WERI-Rb-1 (cell line): ENCODE results near the gene KLC1.

Source experiments
- DNase-seq: peaks from one replicate; pipeline ENCODE4 v3.0.0-alpha.2; 2020
- H3K27ac ChIP-seq: fragments of 250-450 bp; sonication (Bioruptor Pico); 2 replicates; pipeline ENCODE4 v1.5.1; 2020; ENCODE audit warnings: mild to moderate bottlenecking, moderate library complexity
- H3K27me3 ChIP-seq: fragments of 250-450 bp; sonication (Bioruptor Pico); 2 replicates; pipeline ENCODE4 v1.5.1; 2021; ENCODE audit warnings: mild to moderate bottlenecking, low read depth, moderate library complexity; ENCODE audit not compliant: insufficient read depth, severe bottlenecking
- H3K36me3 ChIP-seq: fragments of 250-450 bp; sonication (Bioruptor Pico); 2 replicates; pipeline ENCODE4 v1.5.1; 2020; ENCODE audit warnings: mild to moderate bottlenecking, moderate library complexity
- H3K4me3 ChIP-seq: 2 replicates; pipeline ENCODE4 v1.5.1; 2011; ENCODE audit warnings: low read depth, mild to moderate bottlenecking, control low read depth, low read length
- H3K9me3 ChIP-seq: fragments of 250-450 bp; sonication (Bioruptor Pico); 2 replicates; pipeline ENCODE4 v1.5.1; 2021; ENCODE audit warnings: mild to moderate bottlenecking, moderate library complexity; ENCODE audit not compliant: severe bottlenecking
- CTCF ChIP-seq: IDR thresholded peaks from 2 replicates; pipeline ENCODE4 v1.5.1; 2011; ENCODE audit warnings: low read depth, mild to moderate bottlenecking, control low read depth, inconsistent platforms, low read length

Gene KLC1

GRCh38 chr14:103628684-103629502, at the start of gene KLC1:
Gene KLC1 (plus strand): TSS chr14:103629211. CDS start chr14:103654565, 25,354 bp downstream.
- Histone ChIP-seq H3K27ac (peak within 1 kb of the TSS; percentile 92), H3K9me3 (peaks cover 2% of the 10 kb centered on the region), H3K36me3 (peaks cover 12% of the 10 kb centered on the region), H3K4me3 (peak within 1 kb of the TSS; percentile 84), H3K27me3 (no peaks in the 10 kb centered on the region)
- TF ChIP-seq CTCF, result 0 out of 2 replicates have a peak, but pooled peaks have one; percentile 3
- DNase-seq, result peak; percentile 79

GRCh38 chr14:103581206-103581605, 47.8 kb upstream of the KLC1 start:
- H3K27ac ChIP-seq, result no peak overlapping the region
- H3K9me3 ChIP-seq, result no peaks in the 10 kb centered on the region
- no peak for DNase-seq
- no peaks in the 10 kb centered on the region for H3K27me3 ChIP-seq
- peaks cover 41% of the 10 kb centered on the region for H3K36me3 ChIP-seq
- H3K4me3 ChIP-seq, result no peak overlapping the region
- TF ChIP-seq CTCF, result no peak

- no peak for TF ChIP-seq CTCF
- no peak overlapping the region for H3K4me3 ChIP-seq
- peaks cover 41% of the 10 kb centered on the region for H3K36me3 ChIP-seq
- no peak overlapping the region for H3K27ac ChIP-seq
- H3K9me3 ChIP-seq, result no peaks in the 10 kb centered on the region
- DNase-seq, result no peak
- H3K27me3 ChIP-seq, result no peaks in the 10 kb centered on the region
These were observed 46.9 kb upstream of the KLC1 start for GRCh38 chr14:103581954-103582703.

- no peak for DNase-seq
- no peak for TF ChIP-seq CTCF
- H3K27ac ChIP-seq, result no peak overlapping the region
These were observed 44.6 kb upstream of the KLC1 start for GRCh38 chr14:103584326-103584915.

GRCh38 chr14:103593577-103593976, 35.4 kb upstream of the KLC1 start:
- TF ChIP-seq CTCF, result no peak
- Histone ChIP-seq H3K36me3 (peaks cover 10% of the 10 kb centered on the region), H3K9me3 (no peaks in the 10 kb centered on the region), H3K27ac (no peak overlapping the region), H3K27me3 (no peaks in the 10 kb centered on the region), H3K4me3 (no peak overlapping the region)
- no peak for DNase-seq

More at GRCh38 chr14:103584326-103584915, 44.6 kb upstream of the KLC1 start:
- H3K36me3 ChIP-seq, result peaks cover 21% of the 10 kb centered on the region
- H3K27me3 ChIP-seq, result no peaks in the 10 kb centered on the region
- no peaks in the 10 kb centered on the region for H3K9me3 ChIP-seq
- no peak overlapping the region for H3K4me3 ChIP-seq
